ENCODE measurements around the gene TRIM47. TPM values are rescaled to one million over a fixed set of nuclear protein-coding genes. Genes with fewer than 3 reads are reported as not detected.
"Not testable (repeated sequence)": the region's sequence is repeated elsewhere in the genome, so short reads cannot be mapped to it uniquely, and the experiment has no call there.

Gene TRIM47
- total RNA-seq, 1 experiment from 2014 or later, result 11.9 TPM

GRCh38 chr17:75875182-75875939 lies 3.0 kb downstream of the TRIM47 start:
- no peak for DNase-seq (ENCODE audit: low read depth in 1 of 2, low spot score in 2 of 2)
- Histone ChIP-seq H3K36me3 (peaks cover 12% of the 10 kb centered on the region; the same call in 1 of the 2 replicates), H3K9me3 (replicated peaks) (0 out of 2 replicates have a peak, but pooled peaks cover 5% of the 10 kb centered on the region), H3K4me1 (replicated peaks) (peaks cover 44% of the 10 kb centered on the region), H3K27me3 (replicated peaks) (no peaks in the 10 kb centered on the region), H3K27ac (no peak overlapping the region), H3K4me3 (no peak overlapping the region)

GRCh38 chr17:75874323-75875181 lies 3.8 kb downstream of the TRIM47 start:
- Histone ChIP-seq H3K27ac (no peak overlapping the region), H3K9me3 (replicated peaks) (0 out of 2 replicates have a peak, but pooled peaks cover 5% of the 10 kb centered on the region), H3K36me3 (peaks cover 12% of the 10 kb centered on the region; the same call in 1 of the 2 replicates), H3K27me3 (replicated peaks) (no peaks in the 10 kb centered on the region), H3K4me1 (replicated peaks) (peaks cover 49% of the 10 kb centered on the region), H3K4me3 (no peak overlapping the region)
- DNase-seq (ENCODE audit: low read depth in 1 of 2, low spot score in 2 of 2), result no peak

- H3K27ac ChIP-seq, result no peak overlapping the region
- peaks cover 56% of the 10 kb centered on the region for H3K4me1 ChIP-seq (replicated peaks)
- H3K27me3 ChIP-seq (replicated peaks), result no peaks in the 10 kb centered on the region
- peaks cover 12% of the 10 kb centered on the region; the same call in 1 of the 2 replicates for H3K36me3 ChIP-seq
- H3K4me3 ChIP-seq, result no peak overlapping the region
- H3K9me3 ChIP-seq (replicated peaks), result 0 out of 2 replicates have a peak, but pooled peaks cover 5% of the 10 kb centered on the region
- no peak for DNase-seq (ENCODE audit: low read depth in 1 of 2, low spot score in 2 of 2)
Measured at GRCh38 chr17:75873587-75874322, 4.6 kb downstream of the TRIM47 start.

- Histone ChIP-seq H3K4me3 (no peak overlapping the region), H3K27me3 (replicated peaks) (no peaks in the 10 kb centered on the region), H3K27ac (peak overlapping the region; percentile 67), H3K4me1 (replicated peaks) (peaks cover 48% of the 10 kb centered on the region), H3K36me3 (peaks cover 10% of the 10 kb centered on the region; the same call in 1 of the 2 replicates), H3K9me3 (replicated peaks) (no peaks in the 10 kb centered on the region)
- DNase-seq (ENCODE audit: low read depth in 1 of 2, low spot score in 2 of 2), result peak; percentile 77 to 88
Measured at GRCh38 chr17:75872434-75873351, 5.7 kb downstream of the TRIM47 start.

GRCh38 chr17:75870228-75870627 lies 8.2 kb downstream of the TRIM47 start:
- not testable (repeated sequence) for H3K27ac ChIP-seq

GRCh38 chr17:75869282-75870141 lies 8.9 kb downstream of the TRIM47 start:
- peak; percentile 64 to 72 for DNase-seq (ENCODE audit: low read depth in 1 of 2, low spot score in 2 of 2)
- H3K4me1 ChIP-seq (replicated peaks), result peaks cover 36% of the 10 kb centered on the region
- H3K9me3 ChIP-seq (replicated peaks), result no peaks in the 10 kb centered on the region
- H3K27me3 ChIP-seq (replicated peaks), result no peaks in the 10 kb centered on the region
- H3K4me3 ChIP-seq, result no peak overlapping the region
- peak overlapping the region; percentile 54 for H3K27ac ChIP-seq
- no peaks in the 10 kb centered on the region for H3K36me3 ChIP-seq

More at GRCh38 chr17:75870228-75870627, 8.2 kb downstream of the TRIM47 start:
- not testable (repeated sequence) for DNase-seq (ENCODE audit: low read depth in 1 of 2, low spot score in 2 of 2); H3K27me3 ChIP-seq (replicated peaks); H3K4me3 ChIP-seq; H3K9me3 ChIP-seq (replicated peaks); H3K36me3 ChIP-seq
- peaks cover 29% of the 10 kb centered on the region for H3K4me1 ChIP-seq (replicated peaks)

- H3K27me3 ChIP-seq (replicated peaks); DNase-seq (ENCODE audit: low read depth in 1 of 2, low spot score in 2 of 2); H3K36me3 ChIP-seq; H3K9me3 ChIP-seq (replicated peaks); H3K4me3 ChIP-seq: not testable (repeated sequence)
- Histone ChIP-seq H3K4me1 (replicated peaks) (peaks cover 43% of the 10 kb centered on the region), H3K27ac (peak overlapping the region; percentile 54)
Measured at GRCh38 chr17:75868730-75869281, 9.6 kb downstream of the TRIM47 start.

- H3K9me3 ChIP-seq (replicated peaks); H3K36me3 ChIP-seq; H3K27ac ChIP-seq; DNase-seq (ENCODE audit: low read depth in 1 of 2, low spot score in 2 of 2); H3K4me3 ChIP-seq; H3K27me3 ChIP-seq (replicated peaks): not testable (repeated sequence)
- peaks cover 29% of the 10 kb centered on the region for H3K4me1 ChIP-seq (replicated peaks)
Measured at GRCh38 chr17:75865404-75866188, 12.8 kb downstream of the TRIM47 start.

- H3K27ac ChIP-seq; H3K9me3 ChIP-seq (replicated peaks); H3K36me3 ChIP-seq; H3K27me3 ChIP-seq (replicated peaks); DNase-seq (ENCODE audit: low read depth in 1 of 2, low spot score in 2 of 2); H3K4me3 ChIP-seq: not testable (repeated sequence)
- H3K4me1 ChIP-seq (replicated peaks), result peaks cover 28% of the 10 kb centered on the region
Measured at GRCh38 chr17:75864887-75865286, 13.5 kb downstream of the TRIM47 start.

- DNase-seq (ENCODE audit: low read depth in 1 of 2, low spot score in 2 of 2), result peak; percentile 78 to 86
- Histone ChIP-seq H3K36me3 (no peaks in the 10 kb centered on the region), H3K9me3 (replicated peaks) (no peaks in the 10 kb centered on the region), H3K27me3 (replicated peaks) (no peaks in the 10 kb centered on the region), H3K4me1 (replicated peaks) (peaks cover 23% of the 10 kb centered on the region), H3K4me3 (no peak overlapping the region), H3K27ac (peak overlapping the region; percentile 10; the same call in 1 of the 2 replicates)
Measured at GRCh38 chr17:75864448-75864871, 13.9 kb downstream of the TRIM47 start.

GRCh38 chr17:75861927-75862317 lies 16.5 kb downstream of the TRIM47 start:
- Histone ChIP-seq H3K9me3 (replicated peaks) (no peaks in the 10 kb centered on the region), H3K4me1 (replicated peaks) (peaks cover 14% of the 10 kb centered on the region), H3K27ac (no peak overlapping the region), H3K4me3 (no peak overlapping the region), H3K27me3 (replicated peaks) (no peaks in the 10 kb centered on the region), H3K36me3 (no peaks in the 10 kb centered on the region)
- no peak for DNase-seq (ENCODE audit: low read depth in 1 of 2, low spot score in 2 of 2)
